Measurements from ENCODE around the gene IL2RA. TPM values are rescaled to one million over a fixed set of nuclear protein-coding genes. Genes with fewer than 3 reads are reported as not detected.

The IL2RA gene
- total and polyA plus RNA-seq, 4 donors: 0.33 to 4.2 (median 3.3) TPM

DNA sequence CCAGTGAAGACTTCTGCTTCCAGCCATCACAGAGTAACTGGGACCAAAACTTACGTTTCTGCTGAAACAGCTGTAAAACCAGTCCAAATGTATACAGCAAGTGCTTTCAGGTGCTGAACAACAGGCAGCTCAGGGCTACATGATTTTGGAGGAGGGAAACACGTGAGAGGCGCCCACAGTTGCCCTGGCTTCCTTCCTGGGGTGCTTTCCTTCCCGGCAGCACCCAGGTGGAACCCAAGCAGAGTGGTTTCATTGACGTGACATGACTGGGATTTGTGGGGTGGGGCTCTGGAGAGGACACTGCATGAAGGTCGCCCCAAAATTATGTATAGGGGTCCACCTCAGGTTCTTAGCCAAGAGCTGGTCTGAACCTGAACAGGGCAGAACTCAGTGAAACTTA lies 34.2 kb downstream of the IL2RA start:
- Histone ChIP-seq H3K9me3 (ENCODE audit: control insufficient read depth, low read length) (no peaks in the 10 kb centered on the region), H3K36me3 (ENCODE audit: control insufficient read depth in 1 of 2, insufficient read depth in 2 of 2, low read length in 1 of 2) (no peaks in the 10 kb centered on the region), H3K4me1 (ENCODE audit: control insufficient read depth in 1 of 2, insufficient read depth in 2 of 2, low read length in 2 of 2) (no peaks in the 10 kb centered on the region), H3K4me3 (ENCODE audit: low read length in 2 of 2) (no peak overlapping the region), H3K27me3 (ENCODE audit: control insufficient read depth in 1 of 2, insufficient read depth in 2 of 2, low read length in 1 of 2) (no peaks in the 10 kb centered on the region), H3K27ac (ENCODE audit: low read depth in 1 of 2, low read length in 2 of 2) (no peak overlapping the region)
- intact Hi-C loops (cut with DNase I): no loop called here
- WGBS, 2 donors: 82 to 84% methylated on average over 6 of the region's 6 CpGs
- no peak for ATAC-seq (ENCODE audit: low FRiP score)
- no peak for DNase-seq

DNA sequence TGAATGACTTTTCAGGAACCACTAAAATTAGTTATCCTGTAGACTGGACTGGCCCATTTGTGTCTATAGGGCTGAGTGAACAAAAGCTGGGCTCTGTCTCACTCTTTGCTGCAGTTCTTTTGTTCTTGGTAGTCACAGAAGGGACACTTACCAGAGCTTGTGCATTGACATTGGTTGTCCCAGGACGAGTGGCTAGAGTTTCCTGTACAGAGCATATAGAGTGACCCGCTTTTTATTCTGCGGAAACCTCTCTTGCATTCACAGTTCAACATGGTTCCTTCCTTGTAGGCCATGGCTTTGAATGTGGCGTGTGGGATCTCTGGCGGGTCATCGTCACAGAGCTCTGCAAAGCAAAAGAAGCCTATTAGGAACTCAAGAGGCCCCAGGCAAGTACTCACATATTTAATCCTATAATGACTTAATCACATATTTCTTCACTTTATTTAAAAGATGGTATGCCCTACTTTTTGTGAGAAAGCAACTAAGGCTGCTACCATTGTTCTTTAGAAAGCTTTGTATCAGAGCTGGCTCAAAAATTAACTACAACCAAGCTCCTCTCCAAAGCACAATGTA lies 36.4 kb downstream of the IL2RA start:
- intact Hi-C loops (cut with DNase I): no loop called here
- Histone ChIP-seq H3K27ac (ENCODE audit: low read depth in 1 of 2, low read length in 2 of 2) (no peak overlapping the region), H3K36me3 (ENCODE audit: control insufficient read depth in 1 of 2, insufficient read depth in 2 of 2, low read length in 1 of 2) (no peaks in the 10 kb centered on the region), H3K27me3 (ENCODE audit: control insufficient read depth in 1 of 2, insufficient read depth in 2 of 2, low read length in 1 of 2) (no peaks in the 10 kb centered on the region), H3K9me3 (ENCODE audit: control insufficient read depth, low read length) (no peaks in the 10 kb centered on the region), H3K4me3 (ENCODE audit: low read length in 2 of 2) (no peak overlapping the region), H3K4me1 (ENCODE audit: control insufficient read depth in 1 of 2, insufficient read depth in 2 of 2, low read length in 2 of 2) (no peaks in the 10 kb centered on the region)
- DNase-seq: no peak
- 87 to 94% methylated on average over 6 of the region's 6 CpGs for WGBS, 2 donors
- ATAC-seq (ENCODE audit: low FRiP score): no peak

DNA sequence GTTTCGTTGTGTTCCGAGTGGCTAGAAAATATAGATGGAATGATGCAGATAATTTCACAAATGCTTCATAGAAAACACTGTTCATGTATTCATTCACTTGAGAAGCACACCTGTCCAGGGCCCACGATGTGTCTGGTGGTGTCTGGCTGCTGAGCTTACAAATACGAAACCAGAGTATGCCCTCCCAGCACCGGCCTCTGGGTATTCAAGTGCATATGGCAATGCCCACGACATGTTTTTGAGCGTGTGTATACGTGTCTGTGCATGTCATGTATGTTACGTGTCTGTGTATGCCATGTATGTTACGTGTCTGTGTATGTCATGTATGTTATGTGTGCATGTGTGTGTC lies 37.9 kb downstream of the IL2RA start:
- Histone ChIP-seq H3K27me3 (ENCODE audit: control insufficient read depth in 1 of 2, insufficient read depth in 2 of 2, low read length in 1 of 2) (no peaks in the 10 kb centered on the region), H3K4me3 (ENCODE audit: low read length in 2 of 2) (no peak overlapping the region), H3K27ac (ENCODE audit: low read depth in 1 of 2, low read length in 2 of 2) (no peak overlapping the region), H3K36me3 (ENCODE audit: control insufficient read depth in 1 of 2, insufficient read depth in 2 of 2, low read length in 1 of 2) (no peaks in the 10 kb centered on the region), H3K4me1 (ENCODE audit: control insufficient read depth in 1 of 2, insufficient read depth in 2 of 2, low read length in 2 of 2) (no peaks in the 10 kb centered on the region), H3K9me3 (ENCODE audit: control insufficient read depth, low read length) (no peaks in the 10 kb centered on the region)
- 86 to 89% methylated on average over 10 of the region's 10 CpGs for WGBS, 2 donors
- DNase-seq: no peak
- ATAC-seq (ENCODE audit: low FRiP score): no peak
- intact Hi-C loops (cut with DNase I): no loop called here

DNA sequence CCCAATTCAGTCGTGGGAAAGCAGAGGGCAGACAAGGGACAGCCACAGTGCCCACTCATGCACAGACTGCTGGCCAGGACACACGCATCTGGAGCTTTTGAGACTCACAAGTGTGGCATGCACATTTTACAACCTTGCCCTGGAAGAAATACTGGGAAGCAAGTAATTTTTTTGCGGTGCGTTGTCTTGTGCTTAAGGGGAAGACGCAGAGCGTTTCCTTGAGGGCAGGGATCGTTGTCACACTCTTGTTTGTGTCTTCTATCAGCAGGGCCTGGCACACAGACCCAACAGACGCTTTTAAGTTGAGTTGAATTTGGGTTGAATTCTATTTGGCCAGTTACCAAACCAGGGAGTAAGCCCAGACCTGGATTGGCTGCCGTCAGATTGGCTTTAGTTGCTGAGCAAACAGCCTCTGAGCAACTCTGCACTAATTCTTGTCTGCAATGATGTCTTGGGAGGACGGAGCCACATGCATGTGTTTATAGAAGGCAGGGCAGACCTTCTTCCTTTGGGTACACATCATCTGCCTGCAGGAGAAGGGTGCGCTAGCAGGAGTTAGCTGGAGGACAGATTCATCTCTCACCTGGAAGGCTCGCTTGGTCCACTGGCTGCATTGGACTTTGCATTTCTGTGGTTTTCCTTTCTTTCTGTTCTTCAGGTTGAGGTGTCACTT lies 38.4 kb downstream of the IL2RA start:
- no peaks in the 10 kb centered on the region for H3K36me3 ChIP-seq (ENCODE audit: control insufficient read depth in 1 of 2, insufficient read depth in 2 of 2, low read length in 1 of 2)
- H3K9me3 ChIP-seq (ENCODE audit: control insufficient read depth, low read length): no peaks in the 10 kb centered on the region
- no peak overlapping the region for H3K27ac ChIP-seq (ENCODE audit: low read depth in 1 of 2, low read length in 2 of 2)
- H3K4me3 ChIP-seq (ENCODE audit: low read length in 2 of 2): no peak overlapping the region
- no peaks in the 10 kb centered on the region for H3K27me3 ChIP-seq (ENCODE audit: control insufficient read depth in 1 of 2, insufficient read depth in 2 of 2, low read length in 1 of 2)
- ATAC-seq (ENCODE audit: low FRiP score) (no peak), DNase-seq (no peak)
- WGBS, 2 donors: 24 to 30% methylated on average over 12 of the region's 12 CpGs
- intact Hi-C loops (cut with DNase I): no loop called here
- no peaks in the 10 kb centered on the region for H3K4me1 ChIP-seq (ENCODE audit: control insufficient read depth in 1 of 2, insufficient read depth in 2 of 2, low read length in 2 of 2)

DNA sequence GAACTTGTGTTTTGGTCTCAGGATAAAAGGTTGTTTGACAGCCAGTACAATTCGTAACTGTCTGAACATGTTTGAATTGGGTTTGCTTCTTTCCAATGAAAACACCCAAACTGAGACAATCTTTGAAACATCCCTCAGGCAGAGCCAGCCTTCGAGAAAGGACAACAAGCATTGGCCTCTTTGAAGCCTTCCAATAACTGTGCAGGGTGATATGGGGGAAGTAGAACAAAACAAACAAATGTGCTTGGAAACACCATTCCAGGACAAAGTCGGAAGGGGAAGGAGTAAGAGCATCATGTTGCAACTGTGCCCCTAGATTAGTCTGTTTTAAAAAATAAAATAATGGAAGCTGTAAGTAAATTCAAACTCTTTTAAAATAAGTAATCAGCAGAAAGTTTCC lies 39.5 kb downstream of the IL2RA start:
- H3K9me3 ChIP-seq (ENCODE audit: control insufficient read depth, low read length): no peaks in the 10 kb centered on the region
- H3K4me3 ChIP-seq (ENCODE audit: low read length in 2 of 2): no peak overlapping the region
- no peak overlapping the region for H3K27ac ChIP-seq (ENCODE audit: low read depth in 1 of 2, low read length in 2 of 2)
- no peak for DNase-seq
- WGBS, 2 donors: 28 to 40% methylated on average over 3 of the region's 3 CpGs
- no peaks in the 10 kb centered on the region for H3K27me3 ChIP-seq (ENCODE audit: control insufficient read depth in 1 of 2, insufficient read depth in 2 of 2, low read length in 1 of 2)
- no peaks in the 10 kb centered on the region for H3K4me1 ChIP-seq (ENCODE audit: control insufficient read depth in 1 of 2, insufficient read depth in 2 of 2, low read length in 2 of 2)
- H3K36me3 ChIP-seq (ENCODE audit: control insufficient read depth in 1 of 2, insufficient read depth in 2 of 2, low read length in 1 of 2): no peaks in the 10 kb centered on the region
- ATAC-seq (ENCODE audit: low FRiP score): no peak
- intact Hi-C loops (cut with DNase I): no loop called here

DNA sequence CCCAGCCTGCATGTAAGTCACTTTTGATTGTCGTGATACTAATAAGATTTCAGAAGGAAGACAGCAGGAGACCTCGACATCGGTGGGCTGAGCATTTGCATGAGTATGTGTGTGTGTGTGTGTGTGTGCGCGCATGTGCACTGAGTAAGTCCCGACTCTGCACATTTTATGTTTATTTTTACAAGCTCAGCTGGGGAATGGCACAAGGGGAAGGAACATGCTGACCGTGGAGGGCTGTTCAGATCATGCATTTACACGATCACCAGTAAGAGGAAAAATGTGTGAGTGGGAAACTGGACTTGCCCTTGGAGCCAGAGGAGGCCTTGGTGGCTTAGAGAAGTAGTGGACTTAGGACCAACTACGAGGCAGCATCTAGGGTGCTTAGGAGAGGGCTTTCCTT lies 41.3 kb downstream of the IL2RA start:
- no peak for ATAC-seq (ENCODE audit: low FRiP score)
- peak in 1 of 2 donors; percentile 65 for DNase-seq
- Histone ChIP-seq H3K36me3 (ENCODE audit: control insufficient read depth in 1 of 2, insufficient read depth in 2 of 2, low read length in 1 of 2) (no peaks in the 10 kb centered on the region), H3K27ac (ENCODE audit: low read depth in 1 of 2, low read length in 2 of 2) (no peak overlapping the region), H3K4me1 (ENCODE audit: control insufficient read depth in 1 of 2, insufficient read depth in 2 of 2, low read length in 2 of 2) (no peaks in the 10 kb centered on the region), H3K4me3 (ENCODE audit: low read length in 2 of 2) (no peak overlapping the region), H3K9me3 (ENCODE audit: control insufficient read depth, low read length) (no peaks in the 10 kb centered on the region), H3K27me3 (ENCODE audit: control insufficient read depth in 1 of 2, insufficient read depth in 2 of 2, low read length in 1 of 2) (no peaks in the 10 kb centered on the region)
- 26 to 47% methylated on average over 9 of the region's 9 CpGs for WGBS, 2 donors
- intact Hi-C loops (cut with DNase I): no loop called here

DNA sequence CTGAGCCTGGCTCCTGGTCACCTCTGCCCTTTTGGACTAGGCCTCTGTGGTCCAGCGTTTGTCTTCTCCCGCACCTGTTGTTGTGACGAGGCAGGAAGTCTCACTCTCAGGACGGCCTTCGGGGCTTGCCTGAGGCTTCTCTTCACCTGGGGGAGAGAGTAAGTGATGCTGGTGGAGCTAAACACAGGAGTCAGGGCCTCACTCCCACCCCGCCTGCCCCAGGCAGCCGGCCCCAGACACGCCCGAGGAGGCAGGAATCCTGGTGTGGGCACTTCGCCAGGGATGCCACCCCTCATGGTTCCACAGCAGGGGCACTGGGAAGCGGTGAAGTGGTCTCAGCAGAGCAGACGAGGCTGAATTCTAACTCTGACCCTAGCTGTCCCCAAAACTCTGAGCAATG lies 42.4 kb downstream of the IL2RA start:
- ATAC-seq (ENCODE audit: low FRiP score) (no peak), DNase-seq (no peak)
- no peaks in the 10 kb centered on the region for H3K9me3 ChIP-seq (ENCODE audit: control insufficient read depth, low read length)
- no peaks in the 10 kb centered on the region for H3K27me3 ChIP-seq (ENCODE audit: control insufficient read depth in 1 of 2, insufficient read depth in 2 of 2, low read length in 1 of 2)
- intact Hi-C loops (cut with DNase I): loop anchor here in 1 of 2 donors (10.0 kb wide), 1 partner anchor 75 kb away; no protein-coding TSS in a partner anchor
- H3K36me3 ChIP-seq (ENCODE audit: control insufficient read depth in 1 of 2, insufficient read depth in 2 of 2, low read length in 1 of 2): no peaks in the 10 kb centered on the region
- H3K27ac ChIP-seq (ENCODE audit: low read depth in 1 of 2, low read length in 2 of 2): no peak overlapping the region
- no peak overlapping the region for H3K4me3 ChIP-seq (ENCODE audit: low read length in 2 of 2)
- no peaks in the 10 kb centered on the region for H3K4me1 ChIP-seq (ENCODE audit: control insufficient read depth in 1 of 2, insufficient read depth in 2 of 2, low read length in 2 of 2)
- 92 to 96% methylated on average over 12 of the region's 12 CpGs for WGBS, 2 donors

DNA sequence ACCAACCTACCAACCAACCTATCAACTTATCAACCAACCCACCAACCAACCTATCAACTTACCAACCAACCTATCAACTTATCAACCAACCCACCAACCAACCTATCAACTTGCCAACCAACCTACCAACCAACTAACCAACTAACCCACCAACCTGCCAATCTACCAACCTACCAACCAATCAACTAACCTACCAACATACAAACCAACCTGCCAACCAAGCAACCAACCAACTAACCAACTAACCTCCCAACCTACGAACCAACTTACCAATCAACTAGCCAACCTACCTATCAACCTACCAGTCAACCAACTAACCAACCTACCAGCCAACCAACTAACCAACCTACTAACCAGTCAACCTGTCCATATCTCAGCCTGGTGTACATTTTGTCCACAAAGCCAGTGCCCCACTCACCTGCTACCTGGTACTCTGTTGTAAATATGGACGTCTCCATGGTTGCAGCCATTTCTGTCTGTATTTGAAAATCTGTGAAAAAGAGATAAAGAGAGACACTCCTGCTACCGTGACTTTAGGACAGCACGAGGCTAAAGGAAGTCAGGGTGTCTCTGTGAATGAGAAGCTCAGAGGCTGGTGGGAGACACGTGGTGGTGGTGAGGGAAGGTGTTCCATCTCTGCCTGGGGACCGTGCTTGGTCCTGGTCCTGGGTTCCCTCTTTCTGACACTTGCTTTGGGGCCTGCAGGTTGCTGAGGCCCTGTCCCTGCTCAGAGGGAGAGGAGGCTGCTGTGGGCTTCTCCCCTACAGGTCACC lies 43.0 kb downstream of the IL2RA start:
- 94 to 96% methylated on average over 6 of the region's 6 CpGs for WGBS, 2 donors
- Histone ChIP-seq H3K4me3 (ENCODE audit: low read length in 2 of 2) (no peak overlapping the region), H3K27me3 (ENCODE audit: control insufficient read depth in 1 of 2, insufficient read depth in 2 of 2, low read length in 1 of 2) (no peaks in the 10 kb centered on the region), H3K36me3 (ENCODE audit: control insufficient read depth in 1 of 2, insufficient read depth in 2 of 2, low read length in 1 of 2) (no peaks in the 10 kb centered on the region), H3K4me1 (ENCODE audit: control insufficient read depth in 1 of 2, insufficient read depth in 2 of 2, low read length in 2 of 2) (no peaks in the 10 kb centered on the region), H3K9me3 (ENCODE audit: control insufficient read depth, low read length) (no peaks in the 10 kb centered on the region), H3K27ac (ENCODE audit: low read depth in 1 of 2, low read length in 2 of 2) (no peak overlapping the region)
- ATAC-seq (ENCODE audit: low FRiP score) (no peak), DNase-seq (no peak)
- intact Hi-C loops (cut with DNase I): loop anchor here in 1 of 2 donors (10.0 kb wide), 1 partner anchor 74 kb away; no protein-coding TSS in a partner anchor

DNA sequence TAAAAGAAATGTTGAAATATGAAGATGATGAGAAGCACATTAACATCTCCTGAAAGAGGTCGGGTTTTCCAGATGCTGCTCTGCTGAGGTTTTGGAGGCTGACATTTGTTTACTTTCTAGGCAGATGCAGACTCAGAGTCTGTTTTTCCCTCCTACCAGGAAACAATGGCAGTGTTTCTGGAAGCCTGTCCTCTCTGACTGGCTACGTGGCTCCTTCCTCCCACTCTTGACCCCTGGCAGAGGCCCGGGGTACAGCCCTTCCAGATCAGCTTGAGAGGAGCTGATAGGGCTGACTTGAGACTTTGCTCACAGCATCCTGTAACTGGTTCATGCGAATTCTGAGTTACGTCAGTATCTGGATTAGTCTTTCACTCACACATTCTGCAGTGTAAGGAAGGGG lies 43.7 kb downstream of the IL2RA start:
- Histone ChIP-seq H3K36me3 (ENCODE audit: control insufficient read depth in 1 of 2, insufficient read depth in 2 of 2, low read length in 1 of 2) (no peaks in the 10 kb centered on the region), H3K27ac (ENCODE audit: low read depth in 1 of 2, low read length in 2 of 2) (no peak overlapping the region), H3K4me1 (ENCODE audit: control insufficient read depth in 1 of 2, insufficient read depth in 2 of 2, low read length in 2 of 2) (no peaks in the 10 kb centered on the region), H3K4me3 (ENCODE audit: low read length in 2 of 2) (no peak overlapping the region), H3K9me3 (ENCODE audit: control insufficient read depth, low read length) (no peaks in the 10 kb centered on the region), H3K27me3 (ENCODE audit: control insufficient read depth in 1 of 2, insufficient read depth in 2 of 2, low read length in 1 of 2) (no peaks in the 10 kb centered on the region)
- 71 to 77% methylated on average over 5 of the region's 5 CpGs for WGBS, 2 donors
- ATAC-seq (ENCODE audit: low FRiP score) (no peak), DNase-seq (no peak)
- intact Hi-C loops (cut with DNase I): loop anchor here in 1 of 2 donors (10.0 kb wide), 1 partner anchor 74 kb away; no protein-coding TSS in a partner anchor

Data from aorta (tissue), 5 donors.